HCT116 (cell line): ENCODE results near the gene IFNGR2. TPM values are rescaled to one million over a fixed set of nuclear protein-coding genes. Genes with fewer than 3 reads are reported as not detected.

Source experiments
- ATAC-seq: fragments of 200-7000 bp; cut with Tn5 transposase; 2 replicates; pipeline ENCODE4 v1.9.1; 2020; ENCODE audit warnings: mild to moderate bottlenecking, moderate library complexity
- BruUV-seq: library from RNA; stranded (reverse); fragments of 400-500 nt; replicated peaks from 2 replicates; lab custom pipeline; 2021; lab: Mats Ljungman, UMichigan
- CTCF ChIA-PET: fragments of 300-600 bp; sonication (Branson Sonifier 250); formaldehyde crosslinking; loops from one replicate; lab custom pipeline; 2021; ENCODE audit warnings: antibody characterized with exemption; lab: Charles Lee
- POLR2A ChIA-PET: fragments of 300-600, 350-600 bp; sonication (Branson Sonifier 250); formaldehyde crosslinking; loops from one replicate; lab custom pipeline; 2021; ENCODE audit warnings: antibody characterized with exemption; lab: Charles Lee
- RAD21 ChIA-PET, 2 experiments: fragments of 300-600 bp; sonication (Branson Sonifier 250); formaldehyde crosslinking; loops; one replicate each; lab custom pipeline; 2023; ENCODE audit warnings: low total read pairs in 2 of 2; ENCODE audit not compliant: uncharacterized antibody in 2 of 2, unreplicated experiment in 2 of 2, low non-redundant PET in 1 of 2; lab: Charles Lee
- DNase-seq: peaks from one replicate; pipeline ENCODE4 v3.0.0-alpha.2; 2010; ENCODE audit warnings: low read depth, low spot score
- H2AFZ ChIP-seq: fragments of 200-600 bp; shearing (Covaris generic), sonication (generic); 2 replicates; pipeline ENCODE4 v1.6.1; 2017; ENCODE audit warnings: low read depth, mixed run types, mixed read lengths, antibody characterized with exemption, low read length; ENCODE audit not compliant: poor library complexity, severe bottlenecking
- H3K27ac ChIP-seq: 2 replicates; pipeline ENCODE4 v1.5.1; 2012; ENCODE audit warnings: low read depth, low read length
- H3K27me3 ChIP-seq: fragments of 200-600 bp; sonication (generic); 2 replicates; pipeline ENCODE4 v1.6.1; 2016; ENCODE audit warnings: mixed run types, low read length, mixed read lengths; ENCODE audit not compliant: insufficient read depth
- H3K36me3 ChIP-seq, 2 experiments: fragments of 200-500 bp in 1 of 2; fragments of 200-600 bp in 1 of 2; sonication (Bioruptor generic) in 1 of 2; sonication (generic) in 1 of 2; 2 replicates each; pipeline versions ENCODE4 v1.5.1 to v1.6.1; 2014 to 2016; ENCODE audit warnings: low read length in 2 of 2, inconsistent platforms in 1 of 2, mixed read lengths in 1 of 2, mixed run types in 1 of 2; ENCODE audit not compliant: insufficient read depth in 2 of 2, control insufficient read depth in 1 of 2
- H3K4me1 ChIP-seq, 2 experiments: fragments of 200-600 bp in 1 of 2; sonication (generic) in 1 of 2; 2 replicates each; pipeline versions ENCODE4 v1.5.1 to v1.6.1; 2012 to 2017; ENCODE audit warnings: low read length in 2 of 2, inconsistent platforms in 1 of 2, mild to moderate bottlenecking in 1 of 2, mixed read lengths in 1 of 2, mixed run types in 1 of 2, moderate library complexity in 1 of 2; ENCODE audit not compliant: insufficient read depth in 2 of 2, control insufficient read depth in 1 of 2
- H3K4me2 ChIP-seq: fragments of 200-600 bp; sonication (generic); 2 replicates; pipeline ENCODE4 v1.6.1; 2017; ENCODE audit warnings: mixed run types, low read length, mixed read lengths
- H3K4me3 ChIP-seq, 2 experiments: fragments of 200-600 bp in 1 of 2; sonication (generic) in 1 of 2; replicated peaks in 1 of 2; 2 replicates each; pipeline ENCODE4 v1.5.1; 2011 to 2016; ENCODE audit warnings: low read length in 2 of 2, control low read depth in 1 of 2, low read depth in 1 of 2, mild to moderate bottlenecking in 1 of 2, mixed read lengths in 1 of 2, mixed run types in 1 of 2
- H3K79me2 ChIP-seq: fragments of 200-600 bp; sonication (generic); 2 replicates; pipeline ENCODE4 v1.6.1; 2017; ENCODE audit warnings: mild to moderate bottlenecking, mixed run types, low read length, moderate library complexity, mixed read lengths; ENCODE audit not compliant: insufficient read depth
- H3K9ac ChIP-seq: fragments of 200-600 bp; sonication (generic); 2 replicates; pipeline ENCODE4 v1.6.1; 2016; ENCODE audit warnings: low read length, mixed read lengths
- H3K9me2 ChIP-seq: fragments of 200-600 bp; sonication (generic), shearing (Covaris generic); 2 replicates; pipeline ENCODE4 v1.6.1; 2017; ENCODE audit warnings: mixed run types, mild to moderate bottlenecking, moderate library complexity; ENCODE audit not compliant: insufficient read depth
- H3K9me3 ChIP-seq, 2 experiments: fragments of 200-500 bp in 1 of 2; fragments of 200-600 bp in 1 of 2; sonication (Bioruptor generic) in 1 of 2; sonication (generic) in 1 of 2; 2 replicates each; pipeline ENCODE4 v1.6.1; 2014 to 2017; ENCODE audit warnings: low read length in 2 of 2, mixed read lengths in 2 of 2, inconsistent platforms in 1 of 2, low read depth in 1 of 2, mild to moderate bottlenecking in 1 of 2, mixed run types in 1 of 2, moderate library complexity in 1 of 2; ENCODE audit not compliant: control insufficient read depth in 1 of 2, insufficient read depth in 1 of 2
- H4K20me1 ChIP-seq: fragments of 200-600 bp; sonication (generic), shearing (Covaris generic); 2 replicates; pipeline ENCODE4 v1.6.1; 2017; ENCODE audit warnings: mixed run types, mild to moderate bottlenecking, moderate library complexity; ENCODE audit not compliant: insufficient read depth
- ATF3 ChIP-seq: IDR thresholded peaks from 2 replicates; pipeline ENCODE4 v1.6.1; 2012
- CEBPB ChIP-seq: IDR thresholded peaks from 2 replicates; pipeline ENCODE4 v1.6.1; 2012; ENCODE audit warnings: low read depth
- CTCF ChIP-seq, 3 experiments: fragments of 200-600 bp in 1 of 3; sonication (generic) in 1 of 3; IDR thresholded peaks in 2 of 3; conservative IDR thresholded peaks in 1 of 3; 2 replicates each; pipeline ENCODE4 v1.5.1; 2012 to 2017; ENCODE audit warnings: low read depth in 2 of 3, low read length in 2 of 3, antibody characterized with exemption in 1 of 3, borderline replicate concordance in 1 of 3, control low read depth in 1 of 3, mild to moderate bottlenecking in 1 of 3, mixed read lengths in 1 of 3, mixed run types in 1 of 3, moderate library complexity in 1 of 3; ENCODE audit not compliant: insufficient read depth in 1 of 3
- EGR1 ChIP-seq: IDR thresholded peaks from 2 replicates; pipeline ENCODE4 v1.6.1; 2012; ENCODE audit warnings: low read depth
- FOSL1 ChIP-seq: IDR thresholded peaks from 2 replicates; pipeline ENCODE4 v1.6.1; 2012; ENCODE audit warnings: low read depth
- JUND ChIP-seq: IDR thresholded peaks from 2 replicates; pipeline ENCODE4 v1.6.1; 2012
- MAX ChIP-seq: IDR thresholded peaks from 2 replicates; pipeline ENCODE4 v1.6.1; 2012
- POLR2A ChIP-seq: IDR thresholded peaks from 2 replicates; pipeline ENCODE4 v1.7.0; 2011; ENCODE audit warnings: borderline replicate concordance; ENCODE audit not compliant: insufficient read depth, insufficient read length; ENCODE audit errors: extremely low read depth
- POLR2AphosphoS5 ChIP-seq: IDR thresholded peaks from 2 replicates; pipeline ENCODE4 v1.6.1; 2011; ENCODE audit warnings: mild to moderate bottlenecking, low read depth, low read length, moderate library complexity
- RAD21 ChIP-seq: IDR thresholded peaks from 2 replicates; pipeline ENCODE4 v1.6.1; 2012; ENCODE audit warnings: low read depth, mild to moderate bottlenecking
- REST ChIP-seq: IDR thresholded peaks from 2 replicates; pipeline ENCODE4 v1.6.1; 2012; ENCODE audit warnings: low read depth
- SIN3A ChIP-seq: IDR thresholded peaks from 2 replicates; pipeline ENCODE4 v1.6.1; 2012; ENCODE audit warnings: low read depth
- SP1 ChIP-seq: IDR thresholded peaks from 2 replicates; pipeline ENCODE4 v1.6.1; 2012; ENCODE audit warnings: low read depth
- SRF ChIP-seq: IDR thresholded peaks from 2 replicates; pipeline ENCODE4 v1.6.1; 2012; ENCODE audit warnings: low read depth
- YY1 ChIP-seq: IDR thresholded peaks from 2 replicates; pipeline ENCODE4 v1.6.1; 2011; ENCODE audit warnings: low read length, low read depth, moderate library complexity, mild to moderate bottlenecking; ENCODE audit not compliant: insufficient replicate concordance; ENCODE audit errors: extremely low read depth
- ZBTB33 ChIP-seq: IDR thresholded peaks from 2 replicates; pipeline ENCODE4 v1.6.1; 2011; ENCODE audit warnings: mild to moderate bottlenecking, low read length, moderate library complexity; ENCODE audit not compliant: insufficient replicate concordance; ENCODE audit errors: extremely low read depth
- ZFX ChIP-seq: fragments of 450-650 bp; IDR thresholded peaks from 2 replicates; pipeline ENCODE4 v1.6.1; 2017
- ZNF274 ChIP-seq: fragments of 200-500 bp; sonication (Bioruptor generic); IDR thresholded peaks from 2 replicates; pipeline ENCODE4 v1.6.1; 2014; ENCODE audit warnings: mild to moderate bottlenecking, low read depth, low read length, inconsistent platforms
- intact Hi-C: fragments of 100-400 bp; cut with micrococcal nuclease; formaldehyde crosslinking; loops from 2 replicates; pipeline ENCODE4 v1.10.0; 2022
- total RNA-seq: library from RNA; stranded (reverse); gene quantifications from one replicate; pipeline ENCODE4 v1.2.1, GENCODE V29; 2021; ENCODE audit not compliant: unreplicated experiment

Gene IFNGR2
- total RNA-seq, 1 experiment from 2014 or later, result 44.6 TPM

- ChIA-PET RAD21 (interaction anchor here in 1 of 2 experiments (0.5 kb wide), 1 partner anchor 44 kb away, joined by 3 read pairs; no protein-coding TSS in a partner anchor), POLR2A (interaction anchor here (0.9 to 4.2 kb wide), 7 partner anchors 12 to 75 kb away, joined by 3 to 52 read pairs (median 3); partner anchors contain the start of genes DNAJC28 and SON), CTCF (interaction anchor here (0.6 to 1.4 kb wide), 6 partner anchors 11 to 878 kb away, joined by 3 to 7 read pairs (median 6); partner anchors contain the start of gene DNAJC28)
- intact Hi-C loops, result no loop called here
- Histone ChIP-seq H3K27me3 (no peaks in the 10 kb centered on the region), H2AFZ (peak within 1 kb of the TSS; percentile 56), H4K20me1 (no peaks in the 10 kb centered on the region), H3K9ac (peak within 1 kb of the TSS; percentile 78), H3K9me3 (no peaks in the 10 kb centered on the region), H3K4me1 (peaks cover 5 to 13% of the 10 kb centered on the region in 2 experiments), H3K9me2 (no peaks in the 10 kb centered on the region), H3K4me2 (peak within 1 kb of the TSS; percentile 95), H3K27ac (peak within 1 kb of the TSS; percentile 82), H3K79me2 (peaks cover 11% of the 10 kb centered on the region; the same call in 1 of the 2 replicates), H3K4me3 (peak within 1 kb of the TSS; percentile 78 to 92), H3K36me3 (no peaks in the 10 kb centered on the region)
- BruUV-seq, result no TSS peak
- DNase-seq (peak; percentile 83), ATAC-seq (peak; percentile 94)
- TF ChIP-seq JUND, result no peak
- no peak for TF ChIP-seq ATF3
- peak; percentile 90 for TF ChIP-seq ZFX
- peak; percentile 77 for TF ChIP-seq POLR2A
- TF ChIP-seq ZBTB33, result no peak
- TF ChIP-seq SRF, result no peak
- TF ChIP-seq YY1, result no peak
- no peak for TF ChIP-seq CTCF (IDR thresholded peaks at IDR 0.05 in 2 of 3, conservative IDR thresholded peaks at IDR 0.05 in 1 of 3; ENCODE audit: borderline replicate concordance in 1 of 3, insufficient read depth in 1 of 3, low read depth in 2 of 3, low read length in 2 of 3)
- no peak for TF ChIP-seq REST
- peak; percentile 46 for TF ChIP-seq SIN3A
- no peak for TF ChIP-seq MAX
- TF ChIP-seq ZNF274, result no peak
- no peak for TF ChIP-seq CEBPB
- peak; percentile 93 for TF ChIP-seq EGR1
- no peak for TF ChIP-seq FOSL1
- peak; percentile 83 for TF ChIP-seq POLR2AphosphoS5
- peak; percentile 35; the same call in 1 of the 2 replicates for TF ChIP-seq SP1
- TF ChIP-seq RAD21, result 0 out of 2 replicates have a peak, but pooled peaks have one; percentile 6
Observed at GRCh38 chr21:33479679-33480480, 76.7 kb downstream of the IFNGR2 start, which contains the start of gene TMEM50B. Gene TMEM50B, minus strand, starts transcription at chr21:33479974. Its CDS starts 11,089 bp downstream, at chr21:33468885.
